SJSA1 (cell line): ENCODE measurements around the gene SPRR2E. TPM values are rescaled to one million over a fixed set of nuclear protein-coding genes. Genes with fewer than 3 reads are reported as not detected.

ENCODE experiments used
- total RNA-seq: library from RNA; depleted of rRNA; stranded (reverse); fragments of >200 nt; shearing (Covaris generic); gene quantifications from 2 replicates; pipeline ENCODE4 v1.2.3, GENCODE V29; 2014; rRNA removed

The SPRR2E gene
- total RNA-seq, 1 experiment from 2014 or later = not detected

Other genes starting within 250 kb of the SPRR2E start
- not detected in 2 replicates for gene LCE7A, start 234.5 kb downstream of the SPRR2E start, total RNA-seq
- gene SMCP, start 216.2 kb downstream of the SPRR2E start, total RNA-seq = not detected in 2 replicates
- gene IVL, start 186.0 kb downstream of the SPRR2E start, total RNA-seq = not detected in 2 replicates
- gene SPRR5, start 147.3 kb downstream of the SPRR2E start, total RNA-seq = not detected in 2 replicates
- gene SPRR4, start 123.9 kb downstream of the SPRR2E start, total RNA-seq = not detected in 2 replicates
- not detected in 2 replicates for gene SPRR1A, start 110.4 kb downstream of the SPRR2E start, total RNA-seq
- gene SPRR3, start 92.8 kb downstream of the SPRR2E start, total RNA-seq = not detected in 2 replicates
- not detected in 2 replicates for gene SPRR1B, start 63.3 kb downstream of the SPRR2E start, total RNA-seq
- not detected in 2 replicates for gene SPRR2D, start 53.4 kb downstream of the SPRR2E start, total RNA-seq
- not detected in 2 replicates for gene SPRR2A, start 37.0 kb downstream of the SPRR2E start, total RNA-seq
- not detected in 2 replicates for gene SPRR2B, start 22.9 kb downstream of the SPRR2E start, total RNA-seq
- not detected in 2 replicates for gene SPRR2F, start 19.0 kb upstream of the SPRR2E start, total RNA-seq
- not detected in 2 replicates for gene SPRR2G, start 56.4 kb upstream of the SPRR2E start, total RNA-seq
- not detected in 2 replicates for gene LELP1, start 108.9 kb upstream of the SPRR2E start, total RNA-seq
- gene PRR9, start 123.1 kb upstream of the SPRR2E start, total RNA-seq = not detected in 2 replicates
- gene LORICRIN, start 165.2 kb upstream of the SPRR2E start, total RNA-seq = not detected in 2 replicates
- not detected in 2 replicates for gene PGLYRP3, start 218.4 kb upstream of the SPRR2E start, total RNA-seq